Measurements from ENCODE around the gene SMPDL3B. TPM values are rescaled to one million over a fixed set of nuclear protein-coding genes. Genes with fewer than 3 reads are reported as not detected.

Gene SMPDL3B
- total RNA-seq, 4 donors from 2014 or later = not detected

DNA sequence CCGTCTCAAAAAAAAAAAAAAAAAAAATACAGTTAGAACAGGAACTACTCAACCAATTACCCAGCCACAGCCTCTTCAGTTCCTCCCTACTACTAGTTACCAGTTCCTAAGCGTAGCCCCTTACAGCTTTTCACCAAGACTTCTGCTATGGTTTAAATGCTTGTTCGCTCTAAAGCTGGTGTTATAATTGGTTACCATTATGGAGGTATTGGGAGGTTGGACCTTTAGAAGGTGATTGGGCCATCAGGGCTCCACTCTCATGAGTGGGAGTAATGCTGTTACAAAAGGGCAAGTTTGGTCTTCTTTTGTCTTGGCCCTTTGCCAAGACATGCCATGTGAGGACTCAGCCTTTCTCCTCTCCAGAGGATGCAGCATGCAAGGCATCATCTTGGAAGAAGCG is 3.0 kb upstream of the SMPDL3B start:
- Histone ChIP-seq H3K27me3 (peaks cover 0 to 30% of the 10 kb centered on the region in 2 donors), H3K4me3 (no peak overlapping the region), H3K27ac (no peak overlapping the region), H3K36me3 (no peaks in the 10 kb centered on the region), H3K4me1 (peaks cover 0 to 8% (median 0%) of the 10 kb centered on the region in 4 donors), H3K9me3 (no peaks in the 10 kb centered on the region)
- no peak for TF ChIP-seq POLR2A (IDR thresholded peaks at IDR 0.05)
- TF ChIP-seq, protein P1, sequence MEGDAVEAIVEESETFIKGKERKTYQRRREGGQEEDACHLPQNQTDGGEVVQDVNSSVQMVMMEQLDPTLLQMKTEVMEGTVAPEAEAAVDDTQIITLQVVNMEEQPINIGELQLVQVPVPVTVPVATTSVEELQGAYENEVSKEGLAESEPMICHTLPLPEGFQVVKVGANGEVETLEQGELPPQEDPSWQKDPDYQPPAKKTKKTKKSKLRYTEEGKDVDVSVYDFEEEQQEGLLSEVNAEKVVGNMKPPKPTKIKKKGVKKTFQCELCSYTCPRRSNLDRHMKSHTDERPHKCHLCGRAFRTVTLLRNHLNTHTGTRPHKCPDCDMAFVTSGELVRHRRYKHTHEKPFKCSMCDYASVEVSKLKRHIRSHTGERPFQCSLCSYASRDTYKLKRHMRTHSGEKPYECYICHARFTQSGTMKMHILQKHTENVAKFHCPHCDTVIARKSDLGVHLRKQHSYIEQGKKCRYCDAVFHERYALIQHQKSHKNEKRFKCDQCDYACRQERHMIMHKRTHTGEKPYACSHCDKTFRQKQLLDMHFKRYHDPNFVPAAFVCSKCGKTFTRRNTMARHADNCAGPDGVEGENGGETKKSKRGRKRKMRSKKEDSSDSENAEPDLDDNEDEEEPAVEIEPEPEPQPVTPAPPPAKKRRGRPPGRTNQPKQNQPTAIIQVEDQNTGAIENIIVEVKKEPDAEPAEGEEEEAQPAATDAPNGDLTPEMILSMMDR (IDR thresholded peaks at IDR 0.05) = no peak
- TF ChIP-seq EP300 (IDR thresholded peaks at IDR 0.05) = no peak
- 76 to 79% methylated on average over 4 of the region's 4 CpGs for WGBS, 2 donors
- DNase-seq (ENCODE audit: low spot score in 2 of 2) = no peak

DNA sequence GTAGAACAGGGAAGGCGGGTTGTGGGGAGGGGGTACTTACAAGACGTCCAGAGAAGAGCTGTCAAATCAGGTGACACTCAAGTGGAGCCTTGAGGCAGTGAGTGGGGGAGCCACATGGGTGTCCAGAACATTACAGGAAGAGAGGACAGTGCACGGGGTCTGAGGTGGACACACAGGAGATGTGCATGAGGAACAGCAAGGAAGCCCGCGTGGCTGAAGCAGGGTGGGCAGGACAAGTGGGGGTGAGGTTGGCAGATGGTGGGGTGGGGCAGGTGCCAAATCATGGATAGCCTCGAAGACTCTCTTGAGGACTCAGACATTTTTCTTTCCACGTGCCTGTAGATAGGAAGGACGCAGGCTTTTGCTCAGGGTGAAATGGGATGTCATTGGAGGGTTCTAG is 921 bp downstream of the SMPDL3B start:
- H3K9me3 ChIP-seq = no peaks in the 10 kb centered on the region
- H3K36me3 ChIP-seq = no peaks in the 10 kb centered on the region
- no peak for DNase-seq (ENCODE audit: low spot score in 2 of 2)
- H3K27ac ChIP-seq = no peak overlapping the region
- 37 to 63% methylated on average over 8 of the region's 8 CpGs for WGBS, 2 donors
- peaks cover 0 to 8% (median 0%) of the 10 kb centered on the region in 4 donors for H3K4me1 ChIP-seq
- TF ChIP-seq, protein P1 (IDR thresholded peaks at IDR 0.05) = no peak
- TF ChIP-seq EP300 (IDR thresholded peaks at IDR 0.05) (no peak), POLR2A (IDR thresholded peaks at IDR 0.05) (no peak)
- H3K4me3 ChIP-seq = no peak overlapping the region
- H3K27me3 ChIP-seq = peaks cover 0 to 30% of the 10 kb centered on the region in 2 donors

DNA sequence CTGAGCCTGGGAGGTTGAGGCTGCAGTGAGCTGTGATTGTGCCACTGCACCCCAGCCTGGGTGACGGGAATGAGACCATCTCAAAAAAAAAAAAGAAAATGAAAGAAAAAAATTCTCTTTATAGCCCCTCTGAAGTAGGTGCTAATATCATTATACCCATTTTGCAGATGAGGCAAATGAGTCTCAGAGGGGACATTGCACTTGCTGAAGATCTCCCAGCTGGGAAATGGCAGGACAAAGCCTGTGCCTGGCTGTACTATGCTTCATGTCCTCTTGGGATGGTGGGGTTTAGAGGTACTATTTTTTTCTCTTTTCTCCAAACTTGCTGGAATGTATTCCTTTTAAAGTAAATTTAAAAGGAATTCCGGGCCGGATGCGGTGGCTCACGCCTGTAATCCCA is 1.6 kb downstream of the SMPDL3B start:
- peaks cover 0 to 8% (median 0%) of the 10 kb centered on the region in 4 donors for H3K4me1 ChIP-seq
- TF ChIP-seq EP300 (IDR thresholded peaks at IDR 0.05) (no peak), POLR2A (IDR thresholded peaks at IDR 0.05) (no peak)
- TF ChIP-seq, protein P1 (IDR thresholded peaks at IDR 0.05) = no peak
- peaks cover 0 to 30% of the 10 kb centered on the region in 2 donors for H3K27me3 ChIP-seq
- no peak for DNase-seq (ENCODE audit: low spot score in 2 of 2)
- no peak overlapping the region for H3K27ac ChIP-seq
- no peaks in the 10 kb centered on the region for H3K36me3 ChIP-seq
- no peaks in the 10 kb centered on the region for H3K9me3 ChIP-seq
- H3K4me3 ChIP-seq = no peak overlapping the region
- WGBS, 2 donors = 56 to 87% methylated on average over 5 of the region's 5 CpGs

DNA sequence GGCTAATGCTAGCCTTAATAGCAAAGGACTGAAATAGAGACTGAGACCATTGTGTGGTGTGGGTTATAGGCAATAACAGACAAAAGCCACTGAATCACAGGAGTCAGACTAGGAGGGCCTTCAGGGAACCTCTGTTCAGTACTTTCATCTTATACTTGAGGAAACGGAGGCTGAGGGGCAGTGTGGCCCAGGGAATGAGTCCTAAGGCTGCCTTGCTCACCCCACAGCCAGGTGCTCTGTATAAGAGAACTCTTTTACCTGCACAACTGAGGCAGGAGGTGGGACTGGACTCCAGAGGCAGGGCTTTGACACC is 2.7 kb downstream of the SMPDL3B start:
- no peaks in the 10 kb centered on the region for H3K36me3 ChIP-seq
- peaks cover 0 to 30% of the 10 kb centered on the region in 2 donors for H3K27me3 ChIP-seq
- TF ChIP-seq, protein P1 (IDR thresholded peaks at IDR 0.05) = no peak
- no peak for TF ChIP-seq EP300 (IDR thresholded peaks at IDR 0.05)
- no peak for TF ChIP-seq POLR2A (IDR thresholded peaks at IDR 0.05)
- H3K4me3 ChIP-seq = no peak overlapping the region
- peaks cover 0 to 8% (median 0%) of the 10 kb centered on the region in 4 donors for H3K4me1 ChIP-seq
- 48 to 62% methylated on average over 1 of the region's 1 CpG for WGBS, 2 donors
- H3K27ac ChIP-seq = no peak overlapping the region
- no peak for DNase-seq (ENCODE audit: low spot score in 2 of 2)
- no peaks in the 10 kb centered on the region for H3K9me3 ChIP-seq

DNA sequence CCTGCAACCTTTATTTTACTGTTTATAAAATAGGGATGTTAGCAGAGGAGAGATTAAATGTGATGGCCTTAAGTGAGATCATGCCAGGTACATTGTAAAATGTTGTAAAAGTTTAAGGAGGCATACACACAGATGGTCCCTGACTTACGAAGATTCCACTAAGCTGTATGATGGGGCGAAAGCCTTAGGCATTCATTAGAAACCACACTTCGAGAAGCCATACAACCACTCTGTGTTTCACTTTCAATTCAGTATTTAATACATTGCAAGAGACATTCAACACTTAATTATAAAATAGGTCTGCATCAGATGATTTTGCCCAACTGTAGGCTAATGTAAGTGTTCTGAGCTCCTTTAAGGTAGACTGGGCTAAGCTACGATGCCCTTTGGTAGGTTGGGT is 3.7 kb downstream of the SMPDL3B start:
- WGBS, 2 donors = 84 to 90% methylated on average over 4 of the region's 4 CpGs
- no peaks in the 10 kb centered on the region for H3K9me3 ChIP-seq
- TF ChIP-seq, protein P1 (IDR thresholded peaks at IDR 0.05) = no peak
- TF ChIP-seq EP300 (IDR thresholded peaks at IDR 0.05) (no peak), POLR2A (IDR thresholded peaks at IDR 0.05) (no peak)
- no peak for DNase-seq (ENCODE audit: low spot score in 2 of 2)
- no peak overlapping the region for H3K27ac ChIP-seq
- H3K36me3 ChIP-seq = no peaks in the 10 kb centered on the region
- H3K4me3 ChIP-seq = no peak overlapping the region
- H3K27me3 ChIP-seq = peaks cover 0 to 24% of the 10 kb centered on the region in 2 donors
- H3K4me1 ChIP-seq = peaks cover 0 to 8% (median 0%) of the 10 kb centered on the region in 4 donors

Data from tibial nerve (tissue), 4 donors.